Neural cell (in vitro differentiated cells): Measurements from ENCODE around the gene MCC.

Experiments used
- POLR2AphosphoS5 ChIP-seq: IDR thresholded peaks from 2 replicates; pipeline ENCODE4 v1.6.1; 2012
- TF ChIP-seq, protein P1 (sequence below): fragments of 450-650 bp; IDR thresholded peaks from 2 replicates; pipeline ENCODE4 v1.5.1; 2014; ENCODE audit warnings: antibody characterized with exemption, mild to moderate bottlenecking, moderate library complexity; ENCODE audit not compliant: poor library complexity, severe bottlenecking

- TF ChIP-seq, protein P1, sequence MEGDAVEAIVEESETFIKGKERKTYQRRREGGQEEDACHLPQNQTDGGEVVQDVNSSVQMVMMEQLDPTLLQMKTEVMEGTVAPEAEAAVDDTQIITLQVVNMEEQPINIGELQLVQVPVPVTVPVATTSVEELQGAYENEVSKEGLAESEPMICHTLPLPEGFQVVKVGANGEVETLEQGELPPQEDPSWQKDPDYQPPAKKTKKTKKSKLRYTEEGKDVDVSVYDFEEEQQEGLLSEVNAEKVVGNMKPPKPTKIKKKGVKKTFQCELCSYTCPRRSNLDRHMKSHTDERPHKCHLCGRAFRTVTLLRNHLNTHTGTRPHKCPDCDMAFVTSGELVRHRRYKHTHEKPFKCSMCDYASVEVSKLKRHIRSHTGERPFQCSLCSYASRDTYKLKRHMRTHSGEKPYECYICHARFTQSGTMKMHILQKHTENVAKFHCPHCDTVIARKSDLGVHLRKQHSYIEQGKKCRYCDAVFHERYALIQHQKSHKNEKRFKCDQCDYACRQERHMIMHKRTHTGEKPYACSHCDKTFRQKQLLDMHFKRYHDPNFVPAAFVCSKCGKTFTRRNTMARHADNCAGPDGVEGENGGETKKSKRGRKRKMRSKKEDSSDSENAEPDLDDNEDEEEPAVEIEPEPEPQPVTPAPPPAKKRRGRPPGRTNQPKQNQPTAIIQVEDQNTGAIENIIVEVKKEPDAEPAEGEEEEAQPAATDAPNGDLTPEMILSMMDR = no peak
- no peak for TF ChIP-seq POLR2AphosphoS5
Observed at GRCh38 chr5:113223831-113224604, 264.2 kb downstream of the MCC start.
